Vagina (tissue), 2 donors: ENCODE measurements around the gene RNF43.

Experiments
- CTCF ChIP-seq, 3 experiments: fragments of 450-650 bp in 2 of 3; fragments of 200-600 bp in 1 of 3; sonication (generic) in 1 of 3; IDR thresholded peaks; one replicate each; pipeline ENCODE4 v1.5.1; 2017 to 2019; ENCODE audit warnings: antibody characterized with exemption in 3 of 3, mild to moderate bottlenecking in 2 of 3, moderate library complexity in 2 of 3
- POLR2A ChIP-seq, 2 donors: fragments of 450-650 bp; IDR thresholded peaks; one replicate each; pipeline ENCODE4 v1.6.1; 2017; ENCODE audit warnings: antibody characterized with exemption in 2 of 2, mild to moderate bottlenecking in 2 of 2, moderate library complexity in 2 of 2
- POLR2AphosphoS5 ChIP-seq, 2 donors: sonication (generic); formaldehyde crosslinking; IDR thresholded peaks; one replicate each; pipeline ENCODE4 v1.9.0; 2017; ENCODE audit warnings: antibody characterized with exemption in 2 of 2, mild to moderate bottlenecking in 2 of 2, low read depth in 1 of 2; ENCODE audit not compliant: insufficient read depth in 1 of 2

- no peak for TF ChIP-seq CTCF (IDR thresholded peaks at IDR 0.05)
- no peak for TF ChIP-seq POLR2AphosphoS5 (IDR thresholded peaks at IDR 0.05; ENCODE audit: insufficient read depth in 1 of 2, low read depth in 1 of 2)
- no peak for TF ChIP-seq POLR2A (IDR thresholded peaks at IDR 0.05)
Measured at GRCh38 chr17:58373003-58373402, 44.3 kb downstream of the RNF43 start.
